Aorta (tissue), 5 donors: ENCODE measurements around the gene FTO. TPM values are rescaled to one million over a fixed set of nuclear protein-coding genes. Genes with fewer than 3 reads are reported as not detected.
"Not testable (repeated sequence)": the region's sequence is repeated elsewhere in the genome, so short reads cannot be mapped to it uniquely, and the experiment has no call there.

Source experiments
- ATAC-seq: fragments of 200-7000 bp; cut with Tn5 transposase; one replicate; pipeline ENCODE4 v1.9.1; 2022; ENCODE audit warnings: moderate library complexity; ENCODE audit not compliant: low FRiP score
- DNase-seq, 2 donors: peaks; one replicate each; pipeline ENCODE4 v3.0.0-alpha.2; 2020
- H3K27ac ChIP-seq, 2 donors: one replicate each; pipeline ENCODE4 v1.5.1; 2013; ENCODE audit warnings: low read length in 2 of 2, mild to moderate bottlenecking in 2 of 2, moderate library complexity in 2 of 2, control low read depth in 1 of 2, inconsistent platforms in 1 of 2, low read depth in 1 of 2
- H3K27me3 ChIP-seq, 2 donors: one replicate each; pipeline ENCODE4 v1.6.1; 2013; ENCODE audit warnings: control low read depth in 1 of 2, low read length in 1 of 2, mild to moderate bottlenecking in 1 of 2, moderate library complexity in 1 of 2; ENCODE audit not compliant: insufficient read depth in 2 of 2, control insufficient read depth in 1 of 2
- H3K36me3 ChIP-seq, 2 donors: one replicate each; pipeline ENCODE4 v1.6.1; 2013; ENCODE audit warnings: control low read depth in 1 of 2, low read length in 1 of 2, mild to moderate bottlenecking in 1 of 2; ENCODE audit not compliant: insufficient read depth in 2 of 2, control insufficient read depth in 1 of 2
- H3K4me1 ChIP-seq, 2 donors: one replicate each; pipeline ENCODE4 v1.6.1; 2013; ENCODE audit warnings: low read length in 2 of 2, control low read depth in 1 of 2, mild to moderate bottlenecking in 1 of 2, moderate library complexity in 1 of 2; ENCODE audit not compliant: insufficient read depth in 2 of 2, control insufficient read depth in 1 of 2
- H3K4me3 ChIP-seq, 2 donors: one replicate each; pipeline ENCODE4 v1.5.1; 2013; ENCODE audit warnings: low read length in 2 of 2, control low read depth in 1 of 2, mild to moderate bottlenecking in 1 of 2
- H3K9me3 ChIP-seq: one replicate; pipeline ENCODE4 v1.6.1; 2013; ENCODE audit warnings: mild to moderate bottlenecking, low read length; ENCODE audit not compliant: control insufficient read depth
- WGBS, 2 donors: extraction: QIAGEN DNeasy Blood & Tissue Kit; methylation state at CpG; one replicate each; pipeline ENCODE4 v1.1.7; 2013; 5-methylcytosine and 5-hydroxymethylcytosine counted together
- intact Hi-C, 2 donors: fragments of 100-400 bp; cut with DNase I; formaldehyde crosslinking; loops; one replicate each; pipeline versions ENCODE4 v1.14.2 to v1.15.0; 2022
- polyA plus RNA-seq, 2 donors: library from polyadenylated mRNA; stranded (reverse); fragments of 200-250 nt; gene quantifications; one replicate each; pipeline ENCODE4 v1.2.3, GENCODE V29; 2013
- total RNA-seq, 2 donors: library from RNA; stranded (reverse); fragmentation: NEBNext Ultra II Directional; extraction: Animal tissue kit (Norgen Biotek cat#: 25700); gene quantifications; one replicate each; pipeline ENCODE4 v1.2.1, GENCODE V29; 2021
- donor health status: healthy with polysubstance abuse.
- donor health status: Bipolar disorder and iron deficiency.
- donor health status: DM: no; HTN: no; CAD: no.
- donor health status: DM: no; HTN: no; CAD: no.
- donor health status: DM: yes; HTN: yes; CAD: no.

FTO gene
- total and polyA plus RNA-seq, 4 donors, result 17.9 to 97.7 (median 55.6) TPM

- Histone ChIP-seq H3K27me3 (no peaks in the 10 kb centered on the region), H3K36me3 (peaks cover 0 to 4% of the 10 kb centered on the region in 2 donors), H3K27ac (no peak overlapping the region), H3K9me3 (no peaks in the 10 kb centered on the region), H3K4me3 (no peak overlapping the region), H3K4me1 (no peaks in the 10 kb centered on the region)
- ATAC-seq (no peak), DNase-seq (no peak)
- intact Hi-C loops, result no loop called here
- WGBS, 2 donors, result 75 to 88% methylated on average over 5 of the region's 5 CpGs
Observed at GRCh38 chr16:53876811-53877210, 172.9 kb downstream of the FTO start.

- intact Hi-C loops, result no loop called here
- WGBS, 2 donors, result 86 to 88% methylated on average over 4 of the region's 4 CpGs
- DNase-seq (no peak), ATAC-seq (no peak)
- Histone ChIP-seq H3K27ac (no peak overlapping the region), H3K27me3 (no peaks in the 10 kb centered on the region), H3K9me3 (no peaks in the 10 kb centered on the region), H3K4me3 (no peak overlapping the region), H3K4me1 (no peaks in the 10 kb centered on the region), H3K36me3 (peaks cover 0 to 6% of the 10 kb centered on the region in 2 donors)
Observed at GRCh38 chr16:53878216-53878615, 174.3 kb downstream of the FTO start.

GRCh38 chr16:53881371-53881770 is 177.4 kb downstream of the FTO start:
- intact Hi-C loops, result no loop called here

GRCh38 chr16:53882310-53882709 is 178.4 kb downstream of the FTO start:
- Histone ChIP-seq H3K9me3 (no peaks in the 10 kb centered on the region), H3K27me3 (no peaks in the 10 kb centered on the region), H3K36me3 (peaks cover 3 to 6% of the 10 kb centered on the region in 2 donors), H3K4me1 (no peaks in the 10 kb centered on the region), H3K27ac (no peak overlapping the region), H3K4me3 (no peak overlapping the region)
- WGBS, 2 donors, result 83 to 87% methylated on average over 1 of the region's 1 CpG
- ATAC-seq (no peak), DNase-seq (no peak)
- intact Hi-C loops, result no loop called here

More at GRCh38 chr16:53881371-53881770, 177.4 kb downstream of the FTO start:
- Histone ChIP-seq H3K4me1 (no peaks in the 10 kb centered on the region), H3K27me3 (no peaks in the 10 kb centered on the region), H3K4me3 (no peak overlapping the region), H3K9me3 (no peaks in the 10 kb centered on the region), H3K27ac (no peak overlapping the region), H3K36me3 (peaks cover 3 to 6% of the 10 kb centered on the region in 2 donors)
- ATAC-seq (no peak), DNase-seq (no peak)
- 92 to 94% methylated on average over 2 of the region's 2 CpGs for WGBS, 2 donors

GRCh38 chr16:53884748-53885147 is 180.8 kb downstream of the FTO start:
- H3K36me3 ChIP-seq, result peaks cover 3 to 7% of the 10 kb centered on the region in 2 donors

GRCh38 chr16:53886482-53887378 is 182.8 kb downstream of the FTO start:
- no peak for ATAC-seq
- 95 to 98% methylated on average over 7 of the region's 7 CpGs for WGBS, 2 donors
- Histone ChIP-seq H3K27me3 (no peaks in the 10 kb centered on the region), H3K9me3 (no peaks in the 10 kb centered on the region), H3K36me3 (peaks cover 3 to 5% of the 10 kb centered on the region in 2 donors), H3K27ac (no peak overlapping the region), H3K4me1 (no peaks in the 10 kb centered on the region), H3K4me3 (no peak overlapping the region)
- no peak for DNase-seq
- intact Hi-C loops, result no loop called here

More at GRCh38 chr16:53884748-53885147, 180.8 kb downstream of the FTO start:
- intact Hi-C loops, result no loop called here
- Histone ChIP-seq H3K27me3 (no peaks in the 10 kb centered on the region), H3K9me3 (no peaks in the 10 kb centered on the region), H3K27ac (no peak overlapping the region), H3K4me3 (no peak overlapping the region), H3K4me1 (no peaks in the 10 kb centered on the region)
- no peak for ATAC-seq
- DNase-seq, result no peak
- WGBS, 2 donors, result 88 to 91% methylated on average over 4 of the region's 4 CpGs

GRCh38 chr16:53888222-53888621 is 184.3 kb downstream of the FTO start:
- WGBS, 2 donors, result 67 to 83% methylated on average over 3 of the region's 3 CpGs
- Histone ChIP-seq H3K9me3 (no peaks in the 10 kb centered on the region), H3K36me3 (peaks cover 3 to 4% of the 10 kb centered on the region in 2 donors), H3K27ac (no peak overlapping the region), H3K27me3 (no peaks in the 10 kb centered on the region), H3K4me3 (no peak overlapping the region), H3K4me1 (no peaks in the 10 kb centered on the region)
- DNase-seq, result no peak
- ATAC-seq, result no peak
- intact Hi-C loops, result no loop called here

- intact Hi-C loops, result loop anchor here (10.0 kb wide), 2 partner anchors 116 to 1034 kb away; no protein-coding TSS in a partner anchor
- not testable (repeated sequence) for ATAC-seq, H3K36me3 ChIP-seq, H3K27me3 ChIP-seq, H3K9me3 ChIP-seq, H3K4me3 ChIP-seq, H3K27ac ChIP-seq, H3K4me1 ChIP-seq, DNase-seq
- WGBS, 2 donors, result 98 to 100% methylated on average over 8 of the region's 8 CpGs
Observed at GRCh38 chr16:53890877-53891276, 186.9 kb downstream of the FTO start.
